Upper lobe of right lung (tissue), 1 donor: ENCODE measurements around the gene TTLL9. TPM values are rescaled to one million over a fixed set of nuclear protein-coding genes. Genes with fewer than 3 reads are reported as not detected.
A peak's percentile ranks its signal among the peaks of the same experiment; 100 is the strongest.

ENCODE experiments used
- ATAC-seq: fragments of 200-7000 bp; cut with Tn5 transposase; one replicate; pipeline ENCODE4 v1.9.1; 2020; ENCODE audit warnings: mild to moderate bottlenecking, moderate library complexity
- DNase-seq: peaks from one replicate; pipeline ENCODE4 v3.0.0-alpha.2; 2020
- H3K27ac ChIP-seq: fragments of 200-600 bp; one replicate; pipeline ENCODE4 v1.8.0; 2022
- H3K27me3 ChIP-seq: fragments of 200-600 bp; one replicate; pipeline ENCODE4 v1.8.0; 2022; ENCODE audit warnings: mild to moderate bottlenecking
- H3K36me3 ChIP-seq: fragments of 200-600 bp; one replicate; pipeline ENCODE4 v1.8.0; 2022
- H3K4me1 ChIP-seq: fragments of 200-600 bp; one replicate; pipeline ENCODE4 v1.8.0; 2022
- H3K4me3 ChIP-seq: fragments of 200-600 bp; one replicate; pipeline ENCODE4 v1.8.0; 2022; ENCODE audit warnings: mild to moderate bottlenecking
- H3K9me3 ChIP-seq: fragments of 200-600 bp; one replicate; pipeline ENCODE4 v1.8.0; 2022
- CTCF ChIP-seq: fragments of 200-600 bp; IDR thresholded peaks from one replicate; pipeline ENCODE4 v1.8.0; 2022; ENCODE audit warnings: antibody characterized with exemption
- intact Hi-C: fragments of 100-400 bp; cut with DNase I; formaldehyde crosslinking; loops from one replicate; pipeline ENCODE4 v1.11.0; 2022
- long read RNA-seq: library from polyadenylated mRNA; unstranded; transcript quantifications from one replicate; pipeline ENCODE4 v2.0.0, GENCODE V29; 2021
- total RNA-seq: library from RNA; stranded (reverse); fragmentation: NEBNext Ultra II Directional; extraction: Animal tissue kit (Norgen Biotek cat#: 25700); gene quantifications from one replicate; pipeline ENCODE4 v1.2.1, GENCODE V29; 2021
- donor health status: DM: no; HTN: yes; CAD: no; lungs with severe emphysema.

The TTLL9 gene
- total RNA-seq = 0.49 TPM
- long read RNA-seq = 0 reads

GRCh38 chr20:31869942-31870725, at the start of gene TTLL9, which contains the start of gene DUSP15:
Gene TTLL9, plus strand, starts transcription at chr20:31870634. Its CDS starts 493 bp downstream, at chr20:31871127.
Gene DUSP15, minus strand, starts transcription at chr20:31870527. Its CDS starts 190 bp downstream, at chr20:31870337.
- Histone ChIP-seq H3K4me3 (peak within 1 kb of the TSS; percentile 68), H3K9me3 (no peaks in the 10 kb centered on the region), H3K27ac (peak within 1 kb of the TSS; percentile 58), H3K36me3 (no peaks in the 10 kb centered on the region), H3K4me1 (peaks cover 11% of the 10 kb centered on the region), H3K27me3 (no peaks in the 10 kb centered on the region)
- ATAC-seq = peak; percentile 93
- peak; percentile 82 for DNase-seq
- intact Hi-C loops = no loop called here
- no peak for TF ChIP-seq CTCF

GRCh38 chr20:31821427-31821826, 49.0 kb upstream of the TTLL9 start:
- TF ChIP-seq CTCF = no peak
- ATAC-seq (no peak), DNase-seq (peak; percentile 47)
- Histone ChIP-seq H3K36me3 (no peaks in the 10 kb centered on the region), H3K27ac (no peak overlapping the region), H3K9me3 (no peaks in the 10 kb centered on the region), H3K27me3 (no peaks in the 10 kb centered on the region), H3K4me1 (peaks cover 4% of the 10 kb centered on the region), H3K4me3 (no peak overlapping the region)
- intact Hi-C loops = no loop called here

- no peak overlapping the region for H3K27ac ChIP-seq
- H3K27me3 ChIP-seq = no peaks in the 10 kb centered on the region
- no peaks in the 10 kb centered on the region for H3K36me3 ChIP-seq
- DNase-seq = peak; percentile 91
- H3K4me3 ChIP-seq = no peak overlapping the region
- H3K4me1 ChIP-seq = peaks cover 4% of the 10 kb centered on the region
- peak; percentile 88 for ATAC-seq
- TF ChIP-seq CTCF = peak; percentile 99
- no peaks in the 10 kb centered on the region for H3K9me3 ChIP-seq
- intact Hi-C loops = no loop called here
Measured at GRCh38 chr20:31822421-31823330, 47.8 kb upstream of the TTLL9 start.

- H3K27me3 ChIP-seq = no peaks in the 10 kb centered on the region
- intact Hi-C loops = no loop called here
- H3K9me3 ChIP-seq = no peaks in the 10 kb centered on the region
- no peak overlapping the region for H3K4me3 ChIP-seq
- no peak for TF ChIP-seq CTCF
- DNase-seq (peak; percentile 53), ATAC-seq (no peak)
- H3K36me3 ChIP-seq = no peaks in the 10 kb centered on the region
- H3K27ac ChIP-seq = no peak overlapping the region
- peaks cover 4% of the 10 kb centered on the region for H3K4me1 ChIP-seq
Measured at GRCh38 chr20:31823360-31824124, 46.9 kb upstream of the TTLL9 start.

- Histone ChIP-seq H3K9me3 (no peaks in the 10 kb centered on the region), H3K27ac (no peak overlapping the region), H3K27me3 (no peaks in the 10 kb centered on the region), H3K4me1 (peaks cover 4% of the 10 kb centered on the region), H3K36me3 (no peaks in the 10 kb centered on the region), H3K4me3 (no peak overlapping the region)
- ATAC-seq (no peak), DNase-seq (peak; percentile 52)
- intact Hi-C loops = no loop called here
- no peak for TF ChIP-seq CTCF
Measured at GRCh38 chr20:31824125-31824485, 46.3 kb upstream of the TTLL9 start.
